Psoas muscle (tissue), 8 donors: Measurements from ENCODE around the gene SAMD7. TPM values are rescaled to one million over a fixed set of nuclear protein-coding genes. Genes with fewer than 3 reads are reported as not detected.
A peak's percentile ranks its signal among the peaks of the same experiment; 100 is the strongest.

ENCODE experiments used
- ATAC-seq, 4 donors: fragments of 200-7000 bp; cut with Tn5 transposase; one replicate each; pipeline ENCODE4 v1.9.1; 2020; ENCODE audit warnings: moderate library complexity in 3 of 4, mild to moderate bottlenecking in 2 of 4
- DNase-seq, 2 donors: peaks; one replicate each; pipeline ENCODE4 v3.0.0-alpha.2; 2020
- H3K27ac ChIP-seq: fragments of 200-600 bp; one replicate; pipeline ENCODE4 v1.8.0; 2022
- H3K27me3 ChIP-seq, 3 donors: fragments of 200-600 bp in 1 of 3; one replicate each; pipeline versions ENCODE4 v1.6.1 to v1.8.0; 2013 to 2022; ENCODE audit warnings: low read length in 2 of 3, mild to moderate bottlenecking in 2 of 3, moderate library complexity in 1 of 3; ENCODE audit not compliant: insufficient read depth in 3 of 3
- H3K36me3 ChIP-seq, 2 donors: fragments of 200-600 bp in 1 of 2; one replicate each; pipeline versions ENCODE4 v1.6.1 to v1.8.0; 2013 to 2022; ENCODE audit warnings: low read depth in 1 of 2, mild to moderate bottlenecking in 1 of 2, moderate library complexity in 1 of 2; ENCODE audit not compliant: insufficient read depth in 1 of 2
- H3K4me1 ChIP-seq: fragments of 200-600 bp; one replicate; pipeline ENCODE4 v1.8.0; 2022
- H3K4me3 ChIP-seq: fragments of 200-600 bp; one replicate; pipeline ENCODE4 v1.8.0; 2022; ENCODE audit warnings: mild to moderate bottlenecking
- H3K9me3 ChIP-seq: fragments of 200-600 bp; one replicate; pipeline ENCODE4 v1.8.0; 2022
- CTCF ChIP-seq: fragments of 200-600 bp; IDR thresholded peaks from one replicate; pipeline ENCODE4 v1.8.0; 2022; ENCODE audit warnings: antibody characterized with exemption
- WGBS, 3 donors: extraction: QIAGEN DNeasy Blood & Tissue Kit; methylation state at CpG; one replicate each; pipeline versions ENCODE4 v1.1.6 to v1.1.7; 2013; 5-methylcytosine and 5-hydroxymethylcytosine counted together
- intact Hi-C, 2 donors: fragments of 100-400 bp; cut with DNase I; formaldehyde crosslinking; loops; one replicate each; pipeline versions ENCODE4 v1.11.0 to v1.14.2; 2022
- polyA plus RNA-seq, 3 donors: library from polyadenylated mRNA; stranded (reverse); fragments of 200-250 nt; gene quantifications; one replicate each; pipeline ENCODE4 v1.2.3, GENCODE V29; 2013
- total RNA-seq, 4 donors: library from RNA; stranded (reverse); fragmentation: NEBNext Ultra II Directional in 2 of 4; extraction: Animal tissue kit (Norgen Biotek cat#: 25700) in 2 of 4; gene quantifications; one replicate each; pipeline versions ENCODE4 v1.2.1 to v1.2.4, GENCODE V29; 2021 to 2023
- donor health status: healthy with polysubstance abuse.
- donor health status: DM: no; HTN: no; CAD: no; lungs with moderate emphysema.
- donor health status: Bipolar disorder and iron deficiency.
- donor health status: healthy.
- donor health status: DM: yes; HTN: yes; CAD: no.
- donor health status: DM: no; HTN: no; CAD: no.
- donor health status: DM: no; HTN: no; CAD: no.
- donor health status: DM: yes; HTN: yes; CAD: no.

Gene SAMD7
- total and polyA plus RNA-seq, 7 donors = not detected

- TF ChIP-seq CTCF = no peak
- DNase-seq (no peak), ATAC-seq (no peak)
- no peaks in the 10 kb centered on the region for H3K4me1 ChIP-seq
- H3K36me3 ChIP-seq = no peaks in the 10 kb centered on the region
- WGBS, 3 donors = 34 to 56% (median 50%) methylated on average over 2 of the region's 2 CpGs
- H3K27ac ChIP-seq = no peak overlapping the region
- H3K9me3 ChIP-seq = no peaks in the 10 kb centered on the region
- intact Hi-C loops = no loop called here
- no peaks in the 10 kb centered on the region for H3K27me3 ChIP-seq
- H3K4me3 ChIP-seq = no peak overlapping the region
Measured at GRCh38 chr3:169871129-169871886, 40.1 kb upstream of the SAMD7 start.

- H3K27ac ChIP-seq = no peak overlapping the region
- ATAC-seq = peak in 1 of 4 donors; percentile 28
- no peaks in the 10 kb centered on the region for H3K9me3 ChIP-seq
- no peak for TF ChIP-seq CTCF
- intact Hi-C loops = no loop called here
- no peak for DNase-seq
- H3K27me3 ChIP-seq = no peaks in the 10 kb centered on the region
- no peak overlapping the region for H3K4me3 ChIP-seq
- no peaks in the 10 kb centered on the region for H3K36me3 ChIP-seq
- 73 to 85% (median 83%) methylated on average over 8 of the region's 8 CpGs for WGBS, 3 donors
- H3K4me1 ChIP-seq = no peaks in the 10 kb centered on the region
Measured at GRCh38 chr3:169879013-169879557, 32.3 kb upstream of the SAMD7 start.

- no peak for TF ChIP-seq CTCF
- Histone ChIP-seq H3K4me1 (no peaks in the 10 kb centered on the region), H3K36me3 (no peaks in the 10 kb centered on the region), H3K27me3 (no peaks in the 10 kb centered on the region), H3K9me3 (no peaks in the 10 kb centered on the region), H3K4me3 (no peak overlapping the region), H3K27ac (no peak overlapping the region)
- DNase-seq (no peak), ATAC-seq (no peak)
- 45 to 60% (median 46%) methylated on average over 3 of the region's 3 CpGs for WGBS, 3 donors
- intact Hi-C loops = no loop called here
Measured at GRCh38 chr3:169879845-169880575, 31.4 kb upstream of the SAMD7 start.

GRCh38 chr3:169880576-169881250 is 30.7 kb upstream of the SAMD7 start:
- no peaks in the 10 kb centered on the region for H3K4me1 ChIP-seq
- WGBS, 3 donors = 61 to 71% (median 67%) methylated on average over 4 of the region's 4 CpGs
- H3K36me3 ChIP-seq = no peaks in the 10 kb centered on the region
- TF ChIP-seq CTCF = no peak
- intact Hi-C loops = no loop called here
- no peak for DNase-seq
- no peaks in the 10 kb centered on the region for H3K27me3 ChIP-seq
- H3K4me3 ChIP-seq = no peak overlapping the region
- no peak overlapping the region for H3K27ac ChIP-seq
- no peak for ATAC-seq
- no peaks in the 10 kb centered on the region for H3K9me3 ChIP-seq
